ENCODE data around the gene ENGASE.

Gene ENGASE

DNA sequence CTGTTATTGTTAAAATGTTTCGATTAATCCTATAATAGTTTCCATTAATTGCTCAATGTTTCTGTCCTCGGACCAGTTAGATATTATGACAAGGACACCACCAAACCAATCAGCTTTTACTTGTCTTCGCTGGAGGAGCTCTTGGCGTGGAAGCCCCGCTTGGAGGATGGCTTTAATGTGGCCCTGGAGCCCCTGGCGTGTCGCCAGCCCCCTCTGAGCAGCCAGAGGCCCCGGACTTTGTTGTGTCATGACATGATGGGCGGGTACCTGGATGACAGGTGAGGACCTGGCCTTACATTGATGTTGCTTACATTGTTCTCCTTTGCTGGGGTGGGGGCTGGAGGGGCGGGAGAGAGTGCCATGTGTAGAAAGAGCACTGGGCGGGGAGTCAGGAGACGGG, 3.0 kb downstream of the ENGASE start:
- H3K9ac ChIP-seq (ENCODE audit: insufficient read length), result no peak overlapping the region
- no peak for TF ChIP-seq FOXP2 (optimal IDR thresholded peaks at IDR 0.05; ENCODE audit: control extremely low read depth, extremely low read length, insufficient read depth)
- TF ChIP-seq POLR2AphosphoS5 (IDR thresholded peaks at IDR 0.05; ENCODE audit: borderline replicate concordance, low read depth, low read length), result no peak
- TF ChIP-seq EZH2 (IDR thresholded peaks at IDR 0.05), result no peak
- H3K27ac ChIP-seq, result no peak overlapping the region
- H3K36me3 ChIP-seq (ENCODE audit: insufficient read depth, low read length), result no peaks in the 10 kb centered on the region; the same call in 1 of the 2 replicates
- no peak overlapping the region for H3K4me3 ChIP-seq
- no peak for DNase-seq (ENCODE audit: low read depth, low spot score)
- H3K9me3 ChIP-seq (ENCODE audit: low read depth, low read length), result no peaks in the 10 kb centered on the region

DNA sequence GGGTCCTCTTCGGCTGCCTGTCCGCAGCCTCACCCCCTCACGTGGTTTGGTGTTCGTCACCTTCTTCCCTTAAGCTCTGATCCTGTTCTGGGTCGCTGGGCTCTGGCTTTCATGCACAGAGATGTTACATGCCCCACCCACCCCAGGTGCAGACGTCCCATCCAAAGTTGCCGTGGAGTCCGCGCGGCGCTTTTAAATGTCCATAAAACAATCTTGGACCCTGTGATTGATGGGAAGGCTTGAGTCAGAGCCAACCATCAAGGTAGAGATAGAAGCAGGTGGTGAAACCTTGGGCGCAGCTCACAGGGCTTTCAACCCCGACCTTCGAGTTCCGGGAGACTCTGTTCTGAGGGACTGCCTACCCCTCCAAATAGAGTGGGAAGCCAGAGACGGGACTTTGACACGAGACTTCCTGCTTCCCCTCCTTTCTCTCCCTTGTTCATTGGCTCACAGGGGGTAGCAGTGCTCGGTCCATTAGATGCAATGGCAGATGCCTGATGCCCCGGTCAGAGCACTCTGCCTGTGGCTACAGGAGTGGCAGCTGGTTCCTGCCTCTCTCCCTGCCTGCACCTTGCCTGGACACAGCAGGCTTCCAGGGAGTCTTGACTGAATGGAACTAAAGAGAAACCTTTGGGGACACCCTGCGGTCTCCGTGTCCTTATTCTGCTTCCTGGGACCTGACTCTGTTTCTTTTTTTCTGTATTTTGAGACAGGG, 4.0 kb downstream of the ENGASE start:
- Histone ChIP-seq H3K4me3 (no peak overlapping the region), H3K36me3 (ENCODE audit: insufficient read depth, low read length) (no peaks in the 10 kb centered on the region; the same call in 1 of the 2 replicates)
- TF ChIP-seq EZH2 (IDR thresholded peaks at IDR 0.05), result no peak
- no peak for TF ChIP-seq FOXP2 (optimal IDR thresholded peaks at IDR 0.05; ENCODE audit: control extremely low read depth, extremely low read length, insufficient read depth)
- no peak for TF ChIP-seq POLR2AphosphoS5 (IDR thresholded peaks at IDR 0.05; ENCODE audit: borderline replicate concordance, low read depth, low read length)

DNA sequence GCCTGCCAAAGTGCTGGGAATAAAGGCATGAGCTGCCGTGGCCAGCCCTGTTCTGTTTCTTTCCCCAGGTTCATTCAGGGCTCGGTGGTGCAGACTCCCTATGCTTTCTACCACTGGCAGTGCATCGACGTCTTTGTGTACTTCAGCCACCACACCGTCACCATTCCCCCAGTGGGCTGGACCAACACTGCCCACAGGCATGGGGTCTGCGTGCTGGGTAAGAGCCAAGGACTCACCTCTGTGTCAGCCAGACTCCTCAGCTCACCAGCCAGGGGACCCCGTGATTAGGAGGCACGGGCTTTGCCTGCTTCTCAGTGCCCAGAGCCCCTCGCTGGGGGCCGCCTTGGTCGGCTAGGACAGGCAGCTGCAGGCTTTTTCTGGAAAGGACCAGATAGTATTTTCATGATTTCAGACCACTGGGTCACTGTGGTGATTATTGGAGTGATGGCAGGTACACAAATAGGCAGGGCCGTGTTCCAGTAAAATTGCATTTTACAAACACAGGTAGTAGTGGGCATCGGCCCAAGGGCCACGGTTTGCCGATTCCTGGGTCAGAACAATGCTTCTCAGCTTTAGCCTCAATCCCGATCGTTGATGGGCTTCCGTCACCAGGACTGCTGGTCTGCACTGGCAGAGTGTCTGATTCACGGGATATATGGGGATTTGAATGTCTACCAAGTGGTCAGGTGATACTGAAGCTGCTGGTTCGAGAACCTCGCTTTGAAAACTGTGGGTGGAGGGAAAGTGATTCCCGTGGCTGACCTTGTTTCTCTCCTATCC, 5.0 kb downstream of the ENGASE start:
- H3K4me3 ChIP-seq, result no peak overlapping the region
- DNase-seq (ENCODE audit: low read depth, low spot score), result no peak
- H3K9me3 ChIP-seq (ENCODE audit: low read depth, low read length), result no peaks in the 10 kb centered on the region
- no peaks in the 10 kb centered on the region; the same call in 1 of the 2 replicates for H3K36me3 ChIP-seq (ENCODE audit: insufficient read depth, low read length)
- H3K27ac ChIP-seq, result no peak overlapping the region
- TF ChIP-seq FOXP2 (optimal IDR thresholded peaks at IDR 0.05; ENCODE audit: control extremely low read depth, extremely low read length, insufficient read depth) (no peak), EZH2 (IDR thresholded peaks at IDR 0.05) (no peak), POLR2AphosphoS5 (IDR thresholded peaks at IDR 0.05; ENCODE audit: borderline replicate concordance, low read depth, low read length) (no peak)
- no peak overlapping the region for H3K9ac ChIP-seq (ENCODE audit: insufficient read length)

More for the DNA sequence above, 4.0 kb downstream of the ENGASE start:
- Histone ChIP-seq H3K27ac (no peak overlapping the region), H3K9me3 (ENCODE audit: low read depth, low read length) (no peaks in the 10 kb centered on the region), H3K9ac (ENCODE audit: insufficient read length) (no peak overlapping the region)
- DNase-seq (ENCODE audit: low read depth, low spot score), result no peak

DNA sequence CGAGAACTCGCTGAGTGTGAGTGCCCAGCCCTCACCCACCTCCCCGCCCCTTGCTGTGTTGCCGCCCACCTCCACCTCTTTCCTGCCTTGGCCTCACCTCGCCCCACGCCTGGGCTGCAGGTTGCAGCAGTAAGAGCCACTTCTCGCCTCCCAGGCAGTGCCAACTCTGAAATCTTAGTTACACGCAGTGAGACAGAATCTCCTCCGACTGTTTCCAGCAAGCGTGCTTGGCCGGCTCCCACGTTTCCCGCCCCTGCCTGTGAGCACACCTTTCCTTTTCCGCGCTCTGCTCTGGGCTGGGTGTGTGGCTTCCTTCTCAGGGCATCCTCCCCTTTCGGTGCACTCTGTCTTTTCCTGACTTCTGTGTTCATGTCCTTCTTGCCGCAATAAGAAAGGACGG, 5.7 kb downstream of the ENGASE start:
- no peak overlapping the region for H3K9ac ChIP-seq (ENCODE audit: insufficient read length)
- no peak overlapping the region for H3K4me3 ChIP-seq
- no peak for DNase-seq (ENCODE audit: low read depth, low spot score)
- H3K9me3 ChIP-seq (ENCODE audit: low read depth, low read length), result no peaks in the 10 kb centered on the region
- TF ChIP-seq FOXP2 (optimal IDR thresholded peaks at IDR 0.05; ENCODE audit: control extremely low read depth, extremely low read length, insufficient read depth) (no peak), EZH2 (IDR thresholded peaks at IDR 0.05) (no peak), POLR2AphosphoS5 (IDR thresholded peaks at IDR 0.05; ENCODE audit: borderline replicate concordance, low read depth, low read length) (no peak)
- H3K27ac ChIP-seq, result no peak overlapping the region
- no peaks in the 10 kb centered on the region; the same call in 1 of the 2 replicates for H3K36me3 ChIP-seq (ENCODE audit: insufficient read depth, low read length)

DNA sequence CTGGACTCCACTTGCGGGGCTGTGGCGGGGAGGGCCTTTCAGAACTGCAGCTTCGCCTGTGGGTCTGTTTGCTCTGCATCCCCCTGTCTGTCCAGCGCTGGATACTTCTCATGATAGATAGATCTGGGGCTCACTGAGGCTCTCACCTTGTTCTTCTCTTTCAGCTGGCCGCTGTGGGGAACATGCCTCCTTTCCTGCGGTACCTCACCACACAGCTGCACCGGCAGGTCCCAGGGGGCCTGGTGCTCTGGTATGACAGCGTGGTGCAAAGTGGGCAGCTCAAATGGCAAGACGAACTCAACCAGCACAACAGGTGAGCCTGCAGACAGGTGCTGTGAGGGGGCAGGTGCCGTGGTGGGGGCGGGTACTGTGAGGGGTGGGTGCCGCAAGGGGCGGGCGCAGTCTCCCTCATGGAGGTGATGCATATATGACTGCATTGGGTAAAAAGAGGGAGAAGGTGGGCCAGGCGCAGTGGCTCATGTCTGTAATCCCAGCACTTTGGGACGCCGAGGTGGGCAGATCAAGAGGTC, 6.2 kb downstream of the ENGASE start:
- Histone ChIP-seq H3K27ac (no peak overlapping the region), H3K9me3 (ENCODE audit: low read depth, low read length) (no peaks in the 10 kb centered on the region), H3K9ac (ENCODE audit: insufficient read length) (no peak overlapping the region), H3K4me3 (no peak overlapping the region), H3K36me3 (ENCODE audit: insufficient read depth, low read length) (no peaks in the 10 kb centered on the region; the same call in 1 of the 2 replicates)
- TF ChIP-seq POLR2AphosphoS5 (IDR thresholded peaks at IDR 0.05; ENCODE audit: borderline replicate concordance, low read depth, low read length), result no peak
- TF ChIP-seq FOXP2 (optimal IDR thresholded peaks at IDR 0.05; ENCODE audit: control extremely low read depth, extremely low read length, insufficient read depth), result no peak
- TF ChIP-seq EZH2 (IDR thresholded peaks at IDR 0.05), result no peak
- DNase-seq (ENCODE audit: low read depth, low spot score), result no peak

DNA sequence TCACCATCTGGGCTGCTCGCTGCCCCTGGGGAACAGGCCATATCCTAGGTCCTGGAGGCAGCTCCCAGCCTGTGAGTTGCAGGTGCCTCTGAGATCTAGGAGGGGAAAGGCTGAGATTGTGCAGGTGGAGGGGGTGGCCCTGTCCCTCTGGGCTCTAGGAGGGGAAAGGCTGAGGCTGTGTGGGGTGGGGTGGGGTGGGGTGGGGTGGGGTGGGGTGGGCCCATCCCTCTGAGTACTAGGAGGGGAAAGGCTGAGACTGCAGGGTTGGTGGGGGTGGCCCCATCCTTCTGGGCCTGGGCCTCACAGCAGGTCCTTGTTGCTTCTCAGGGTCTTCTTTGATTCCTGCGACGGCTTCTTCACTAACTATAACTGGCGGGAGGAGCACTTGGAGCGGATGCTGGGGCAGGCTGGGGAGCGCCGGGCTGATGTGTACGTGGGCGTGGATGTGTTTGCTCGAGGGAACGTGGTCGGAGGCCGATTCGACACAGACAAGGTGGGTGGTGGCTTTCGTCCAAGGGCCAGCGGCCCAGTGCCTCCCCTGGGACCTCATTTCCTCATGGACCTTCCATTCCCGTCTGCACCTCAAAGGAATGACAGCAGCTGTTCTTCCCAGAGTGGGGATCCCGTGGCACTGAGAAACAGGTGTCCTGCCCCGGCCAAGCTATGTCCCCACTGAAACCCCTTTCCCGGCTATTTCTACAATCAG, 7.1 kb downstream of the ENGASE start:
- H3K27ac ChIP-seq, result no peak overlapping the region
- DNase-seq (ENCODE audit: low read depth, low spot score), result no peak
- no peak overlapping the region for H3K9ac ChIP-seq (ENCODE audit: insufficient read length)
- H3K9me3 ChIP-seq (ENCODE audit: low read depth, low read length), result no peaks in the 10 kb centered on the region
- no peak for TF ChIP-seq FOXP2 (optimal IDR thresholded peaks at IDR 0.05; ENCODE audit: control extremely low read depth, extremely low read length, insufficient read depth)
- no peak for TF ChIP-seq POLR2AphosphoS5 (IDR thresholded peaks at IDR 0.05; ENCODE audit: borderline replicate concordance, low read depth, low read length)
- no peak for TF ChIP-seq EZH2 (IDR thresholded peaks at IDR 0.05)
- H3K36me3 ChIP-seq (ENCODE audit: insufficient read depth, low read length), result no peaks in the 10 kb centered on the region; the same call in 1 of the 2 replicates
- no peak overlapping the region for H3K4me3 ChIP-seq

DNA sequence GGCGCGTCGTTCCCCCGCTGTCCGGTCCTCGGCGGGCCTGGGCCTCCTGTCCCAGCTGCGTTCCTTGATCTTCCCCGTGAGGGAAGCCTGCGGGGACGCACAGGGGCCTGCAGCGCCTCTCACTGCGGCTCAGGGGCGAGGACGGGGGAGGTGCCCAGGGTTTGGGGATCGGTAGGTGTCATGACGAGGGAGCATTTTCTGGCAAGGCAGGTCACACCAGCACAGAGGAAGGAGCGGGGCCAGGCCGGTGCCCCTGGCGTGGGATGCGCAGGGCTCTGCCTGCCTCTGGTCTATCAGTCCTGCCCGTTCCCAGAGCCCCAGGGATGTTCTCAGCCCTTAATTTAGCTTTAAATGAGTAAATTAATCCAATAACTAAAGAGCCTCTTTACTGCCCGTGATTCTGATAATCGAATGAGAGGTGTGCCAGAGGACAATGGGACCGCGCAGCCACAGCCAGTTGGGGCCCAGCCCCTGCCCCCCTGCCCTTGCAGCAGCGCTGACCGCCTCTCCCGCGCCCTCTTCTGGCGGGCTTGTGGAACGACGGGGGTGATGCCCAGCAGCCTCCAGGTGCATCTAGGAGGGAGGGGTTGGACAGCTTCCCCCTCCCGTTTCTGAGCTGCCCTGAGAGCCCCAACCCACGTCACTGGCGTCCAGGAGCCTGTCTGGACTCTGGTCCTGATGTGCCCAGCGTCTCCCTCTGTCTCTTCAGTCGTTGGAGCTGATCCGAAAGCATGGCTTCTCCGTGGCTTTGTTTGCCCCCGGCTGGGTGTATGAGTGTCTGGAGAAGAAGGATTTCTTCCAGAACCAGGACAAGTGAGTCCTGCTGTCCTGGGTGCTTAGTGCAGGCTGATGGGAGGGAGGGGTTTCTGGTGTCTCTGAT, 7.9 kb downstream of the ENGASE start:
- no peak overlapping the region for H3K9ac ChIP-seq (ENCODE audit: insufficient read length)
- no peaks in the 10 kb centered on the region for H3K9me3 ChIP-seq (ENCODE audit: low read depth, low read length)
- no peak overlapping the region for H3K4me3 ChIP-seq
- TF ChIP-seq EZH2 (IDR thresholded peaks at IDR 0.05), result no peak
- TF ChIP-seq FOXP2 (optimal IDR thresholded peaks at IDR 0.05; ENCODE audit: control extremely low read depth, extremely low read length, insufficient read depth), result no peak
- TF ChIP-seq POLR2AphosphoS5 (IDR thresholded peaks at IDR 0.05; ENCODE audit: borderline replicate concordance, low read depth, low read length), result no peak
- no peak overlapping the region for H3K27ac ChIP-seq
- DNase-seq (ENCODE audit: low read depth, low spot score), result no peak
- no peaks in the 10 kb centered on the region; the same call in 1 of the 2 replicates for H3K36me3 ChIP-seq (ENCODE audit: insufficient read depth, low read length)
